IMR-90 (cell line): Measurements from ENCODE around the gene KRT8.

ENCODE experiments used
- BHLHE40 ChIP-seq: fragments of 150-350 bp; IDR thresholded peaks from 2 replicates; pipeline ENCODE4 v1.6.1; 2016; ENCODE audit warnings: mild to moderate bottlenecking, low read depth, low read length
- CEBPB ChIP-seq: IDR thresholded peaks from 2 replicates; pipeline ENCODE4 v1.6.1; 2012; ENCODE audit warnings: low read depth, low read length, improper control_type of control experiment
- CHD1 ChIP-seq: IDR thresholded peaks from 2 replicates; pipeline ENCODE4 v1.6.1; 2012; ENCODE audit warnings: low read depth, low read length, improper control_type of control experiment
- MAZ ChIP-seq: IDR thresholded peaks from 2 replicates; pipeline ENCODE4 v1.6.1; 2012; ENCODE audit warnings: low read depth, mild to moderate bottlenecking, low read length, improper control_type of control experiment, moderate library complexity, borderline replicate concordance
- NFE2L2 ChIP-seq: fragments of 150-350 bp; IDR thresholded peaks from 2 replicates; pipeline ENCODE4 v1.6.1; 2016; ENCODE audit warnings: low read depth, mild to moderate bottlenecking, low read length
- POLR2A ChIP-seq: IDR thresholded peaks from 2 replicates; pipeline ENCODE4 v1.6.1; 2012; ENCODE audit warnings: mild to moderate bottlenecking, low read depth, low read length
- RAD21 ChIP-seq: IDR thresholded peaks from 2 replicates; pipeline ENCODE4 v1.6.1; 2012; ENCODE audit warnings: low read length, improper control_type of control experiment
- RCOR1 ChIP-seq: IDR thresholded peaks from 2 replicates; pipeline ENCODE4 v1.6.1; 2012; ENCODE audit warnings: mild to moderate bottlenecking, low read length, improper control_type of control experiment; ENCODE audit not compliant: insufficient replicate concordance
- RFX5 ChIP-seq: IDR thresholded peaks from 2 replicates; pipeline ENCODE4 v1.8.0; 2012; ENCODE audit warnings: low read depth, mild to moderate bottlenecking, low read length, moderate library complexity
- SMC3 ChIP-seq: fragments of 150-350 bp; IDR thresholded peaks from 2 replicates; pipeline ENCODE4 v1.6.1; 2016; ENCODE audit warnings: low read depth, mild to moderate bottlenecking, antibody characterized with exemption, low read length, moderate library complexity
- TF ChIP-seq, protein P1 (sequence below): conservative IDR thresholded peaks from 2 replicates; pipeline ENCODE4 v1.5.1; 2012; ENCODE audit warnings: mild to moderate bottlenecking, low read depth, low read length, improper control_type of control experiment
- TF ChIP-seq, protein P2 (sequence below): fragments of 150-350 bp; IDR thresholded peaks from 2 replicates; pipeline ENCODE4 v1.6.1; 2017; ENCODE audit warnings: mild to moderate bottlenecking, antibody characterized with exemption, low read length, low read depth

DNA sequence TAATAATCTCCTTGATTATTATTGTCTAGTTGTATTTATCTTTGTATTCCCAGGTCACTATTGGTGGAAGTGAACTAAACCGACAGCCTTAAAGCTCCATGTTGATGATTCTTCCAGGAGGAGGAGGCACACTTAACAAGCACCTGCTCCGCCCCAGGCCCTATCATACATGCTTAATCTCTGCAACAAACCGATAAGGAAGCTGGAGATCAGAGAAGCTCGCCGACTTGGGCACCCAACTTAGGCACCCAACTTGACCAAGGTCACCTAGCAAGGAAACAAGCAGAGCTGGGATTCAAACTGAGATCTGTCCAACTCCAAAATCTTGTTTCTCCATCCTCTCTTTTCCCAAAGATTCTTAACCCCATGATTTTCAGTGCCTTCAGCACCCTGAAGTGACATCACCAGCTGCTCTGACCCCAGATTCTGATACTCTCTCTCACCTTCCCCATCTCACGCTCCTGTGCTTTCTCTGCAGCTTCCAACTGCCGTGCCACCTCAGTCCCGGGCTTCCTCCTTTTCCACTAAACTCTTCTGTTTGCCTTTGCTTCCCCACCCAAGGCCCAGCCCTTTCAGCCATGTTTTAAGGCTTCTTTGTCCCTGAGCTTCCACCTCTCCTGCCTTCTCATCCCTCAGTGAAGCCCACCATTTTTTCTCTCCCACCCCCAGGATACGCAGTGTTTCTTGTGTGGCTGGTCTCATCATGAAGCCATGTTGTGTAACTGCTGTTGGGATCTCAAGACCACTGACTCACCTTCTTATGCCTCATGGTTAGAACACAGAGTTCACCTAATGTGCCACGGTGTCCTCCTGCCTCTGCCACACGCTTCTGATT is 37.4 kb upstream of the KRT8 start:
- TF ChIP-seq, protein P1, sequence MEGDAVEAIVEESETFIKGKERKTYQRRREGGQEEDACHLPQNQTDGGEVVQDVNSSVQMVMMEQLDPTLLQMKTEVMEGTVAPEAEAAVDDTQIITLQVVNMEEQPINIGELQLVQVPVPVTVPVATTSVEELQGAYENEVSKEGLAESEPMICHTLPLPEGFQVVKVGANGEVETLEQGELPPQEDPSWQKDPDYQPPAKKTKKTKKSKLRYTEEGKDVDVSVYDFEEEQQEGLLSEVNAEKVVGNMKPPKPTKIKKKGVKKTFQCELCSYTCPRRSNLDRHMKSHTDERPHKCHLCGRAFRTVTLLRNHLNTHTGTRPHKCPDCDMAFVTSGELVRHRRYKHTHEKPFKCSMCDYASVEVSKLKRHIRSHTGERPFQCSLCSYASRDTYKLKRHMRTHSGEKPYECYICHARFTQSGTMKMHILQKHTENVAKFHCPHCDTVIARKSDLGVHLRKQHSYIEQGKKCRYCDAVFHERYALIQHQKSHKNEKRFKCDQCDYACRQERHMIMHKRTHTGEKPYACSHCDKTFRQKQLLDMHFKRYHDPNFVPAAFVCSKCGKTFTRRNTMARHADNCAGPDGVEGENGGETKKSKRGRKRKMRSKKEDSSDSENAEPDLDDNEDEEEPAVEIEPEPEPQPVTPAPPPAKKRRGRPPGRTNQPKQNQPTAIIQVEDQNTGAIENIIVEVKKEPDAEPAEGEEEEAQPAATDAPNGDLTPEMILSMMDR: no peak
- no peak for TF ChIP-seq SMC3
- TF ChIP-seq POLR2A: no peak
- TF ChIP-seq, protein P2, sequence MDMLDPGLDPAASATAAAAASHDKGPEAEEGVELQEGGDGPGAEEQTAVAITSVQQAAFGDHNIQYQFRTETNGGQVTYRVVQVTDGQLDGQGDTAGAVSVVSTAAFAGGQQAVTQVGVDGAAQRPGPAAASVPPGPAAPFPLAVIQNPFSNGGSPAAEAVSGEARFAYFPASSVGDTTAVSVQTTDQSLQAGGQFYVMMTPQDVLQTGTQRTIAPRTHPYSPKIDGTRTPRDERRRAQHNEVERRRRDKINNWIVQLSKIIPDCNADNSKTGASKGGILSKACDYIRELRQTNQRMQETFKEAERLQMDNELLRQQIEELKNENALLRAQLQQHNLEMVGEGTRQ: no peak
- no peak for TF ChIP-seq RCOR1
- no peak for TF ChIP-seq RAD21
- TF ChIP-seq RFX5: no peak
- no peak for TF ChIP-seq BHLHE40
- TF ChIP-seq NFE2L2: no peak
- peak; percentile 46; the same call in 1 of the 2 replicates for TF ChIP-seq CEBPB
- no peak for TF ChIP-seq MAZ
- TF ChIP-seq CHD1: no peak
